Measurements from ENCODE around the gene PSMA7. TPM values are rescaled to one million over a fixed set of nuclear protein-coding genes. Genes with fewer than 3 reads are reported as not detected.
A peak's percentile ranks its signal among the peaks of the same experiment; 100 is the strongest.

The PSMA7 gene
- total RNA-seq, 1 donor from 2014 or later, result 289 TPM

DNA sequence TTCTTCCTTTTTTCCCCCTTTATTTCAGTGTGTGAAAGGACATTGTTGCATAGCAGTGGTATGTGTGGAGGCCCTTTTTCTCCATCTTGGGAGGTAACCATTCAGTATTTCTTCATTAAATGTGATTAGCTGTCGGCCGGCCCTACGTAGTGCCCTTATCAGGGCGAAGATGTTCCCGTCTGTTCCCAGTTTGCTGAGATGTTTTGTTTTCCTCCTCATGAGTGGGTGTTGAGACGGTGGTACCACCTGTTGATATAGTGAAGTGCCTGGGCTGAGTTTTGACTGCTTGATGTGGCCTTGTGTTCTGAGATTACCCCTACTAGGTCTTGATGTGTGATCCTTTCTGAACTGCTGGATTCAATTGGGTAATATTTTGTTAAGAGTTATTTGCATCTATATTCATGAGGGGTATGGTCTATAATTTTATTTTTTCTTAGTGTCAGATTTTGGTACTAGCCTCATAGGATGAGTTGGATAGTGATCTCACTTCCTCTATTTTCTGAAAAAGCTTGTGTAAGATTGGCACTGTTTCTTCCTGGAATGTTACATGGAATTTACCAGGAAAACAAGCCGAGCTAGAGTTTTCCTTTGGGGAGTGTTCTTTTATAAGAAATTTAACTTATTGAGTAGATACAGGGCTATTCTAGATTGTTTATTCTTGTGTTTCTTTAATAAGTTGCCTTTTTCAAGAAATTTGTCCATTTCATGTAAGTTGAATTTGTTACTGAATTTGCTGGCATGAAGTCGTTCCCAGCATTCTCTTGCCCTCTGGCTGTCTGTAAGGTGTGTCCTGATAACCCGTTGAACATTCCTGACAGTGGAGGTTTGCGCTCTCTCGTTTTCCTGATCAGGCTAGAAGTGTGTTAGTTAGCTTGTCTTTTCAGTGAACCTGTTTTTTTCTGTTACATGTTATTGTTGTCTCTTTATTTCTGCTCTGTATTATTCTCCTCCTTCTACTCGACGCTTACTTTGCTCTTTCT lies 44.0 kb upstream of the PSMA7 start:
- Mint-ChIP-seq H3K4me3 (ENCODE audit: unreplicated experiment) (no peak overlapping the region), H3K4me1 (ENCODE audit: low read depth, unreplicated experiment) (peaks cover 19% of the 10 kb centered on the region), H3K9me3 (ENCODE audit: unreplicated experiment) (peaks cover 4% of the 10 kb centered on the region), H3K27ac (ENCODE audit: unreplicated experiment) (no peak overlapping the region), H3K36me3 (ENCODE audit: unreplicated experiment) (no peaks in the 10 kb centered on the region), H3K27me3 (ENCODE audit: unreplicated experiment) (peaks cover 2% of the 10 kb centered on the region)
- DNase-seq, result no peak
- TF ChIP-seq, protein P1, sequence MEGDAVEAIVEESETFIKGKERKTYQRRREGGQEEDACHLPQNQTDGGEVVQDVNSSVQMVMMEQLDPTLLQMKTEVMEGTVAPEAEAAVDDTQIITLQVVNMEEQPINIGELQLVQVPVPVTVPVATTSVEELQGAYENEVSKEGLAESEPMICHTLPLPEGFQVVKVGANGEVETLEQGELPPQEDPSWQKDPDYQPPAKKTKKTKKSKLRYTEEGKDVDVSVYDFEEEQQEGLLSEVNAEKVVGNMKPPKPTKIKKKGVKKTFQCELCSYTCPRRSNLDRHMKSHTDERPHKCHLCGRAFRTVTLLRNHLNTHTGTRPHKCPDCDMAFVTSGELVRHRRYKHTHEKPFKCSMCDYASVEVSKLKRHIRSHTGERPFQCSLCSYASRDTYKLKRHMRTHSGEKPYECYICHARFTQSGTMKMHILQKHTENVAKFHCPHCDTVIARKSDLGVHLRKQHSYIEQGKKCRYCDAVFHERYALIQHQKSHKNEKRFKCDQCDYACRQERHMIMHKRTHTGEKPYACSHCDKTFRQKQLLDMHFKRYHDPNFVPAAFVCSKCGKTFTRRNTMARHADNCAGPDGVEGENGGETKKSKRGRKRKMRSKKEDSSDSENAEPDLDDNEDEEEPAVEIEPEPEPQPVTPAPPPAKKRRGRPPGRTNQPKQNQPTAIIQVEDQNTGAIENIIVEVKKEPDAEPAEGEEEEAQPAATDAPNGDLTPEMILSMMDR (IDR thresholded peaks at IDR 0.05; ENCODE audit: partially characterized antibody, unreplicated experiment), result no peak

DNA sequence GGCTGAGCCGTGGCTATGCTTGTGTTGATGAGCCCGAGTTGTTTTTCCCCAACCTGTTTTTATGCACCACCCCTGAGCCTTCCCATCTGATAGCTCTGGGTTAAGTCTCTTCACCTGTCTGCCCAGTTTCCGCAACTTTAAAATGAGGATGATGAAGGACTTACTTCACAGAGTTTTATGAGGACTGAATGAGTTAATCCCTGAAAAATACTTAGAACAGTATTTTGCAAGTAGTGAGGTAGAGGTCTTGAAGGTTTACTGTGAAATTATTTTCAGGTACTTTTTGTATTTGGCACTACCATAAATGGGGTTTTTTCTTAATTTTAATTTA lies 42.9 kb upstream of the PSMA7 start:
- H3K27ac Mint-ChIP-seq (ENCODE audit: unreplicated experiment), result no peak overlapping the region
- TF ChIP-seq, protein P1 (IDR thresholded peaks at IDR 0.05; ENCODE audit: partially characterized antibody, unreplicated experiment), result no peak
- H3K9me3 Mint-ChIP-seq (ENCODE audit: unreplicated experiment), result peaks cover 4% of the 10 kb centered on the region
- H3K27me3 Mint-ChIP-seq (ENCODE audit: unreplicated experiment), result peaks cover 2% of the 10 kb centered on the region
- DNase-seq, result no peak
- H3K4me1 Mint-ChIP-seq (ENCODE audit: low read depth, unreplicated experiment), result peaks cover 16% of the 10 kb centered on the region
- no peak overlapping the region for H3K4me3 Mint-ChIP-seq (ENCODE audit: unreplicated experiment)
- H3K36me3 Mint-ChIP-seq (ENCODE audit: unreplicated experiment), result no peaks in the 10 kb centered on the region

DNA sequence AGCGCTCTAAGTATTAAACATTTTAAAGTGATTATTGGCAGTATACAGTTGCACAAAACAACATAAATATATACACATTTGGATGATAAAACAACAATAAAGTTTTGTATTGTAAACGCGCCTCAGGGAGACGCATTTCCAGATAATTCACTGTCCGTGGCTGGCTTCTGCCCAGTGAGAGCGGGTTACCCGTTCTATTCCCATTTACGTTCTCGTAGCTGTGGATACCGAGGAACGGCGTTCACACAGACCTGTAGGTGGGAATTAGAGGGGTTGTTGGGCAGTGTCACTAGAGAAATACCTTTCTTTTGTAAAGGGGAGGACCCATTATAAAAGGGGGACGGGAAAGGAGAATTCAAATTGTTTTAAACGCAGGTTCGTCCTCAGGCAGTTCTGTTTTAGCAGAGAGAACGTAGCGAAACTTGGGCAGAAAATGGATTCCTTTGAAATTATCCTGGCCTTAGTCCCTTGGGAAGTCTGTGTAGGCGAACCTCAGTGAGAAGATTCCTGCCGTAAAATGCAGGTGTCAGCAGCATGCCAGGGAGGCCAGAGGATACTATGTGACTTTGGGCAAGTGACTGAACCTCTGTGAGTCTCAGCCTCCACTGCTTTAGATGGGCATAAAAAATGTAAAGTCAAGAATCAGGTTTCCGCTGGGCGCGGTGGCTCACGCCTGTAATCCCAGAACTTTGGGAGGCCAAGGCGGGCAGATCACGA lies 40.4 kb upstream of the PSMA7 start:
- TF ChIP-seq, protein P1 (IDR thresholded peaks at IDR 0.05; ENCODE audit: partially characterized antibody, unreplicated experiment), result no peak
- peak; percentile 7 for DNase-seq
- peaks cover 4% of the 10 kb centered on the region for H3K9me3 Mint-ChIP-seq (ENCODE audit: unreplicated experiment)
- peaks cover 15% of the 10 kb centered on the region for H3K4me1 Mint-ChIP-seq (ENCODE audit: low read depth, unreplicated experiment)
- peak overlapping the region; percentile 96 for H3K4me3 Mint-ChIP-seq (ENCODE audit: unreplicated experiment)
- no peaks in the 10 kb centered on the region for H3K36me3 Mint-ChIP-seq (ENCODE audit: unreplicated experiment)
- peak overlapping the region; percentile 81 for H3K27ac Mint-ChIP-seq (ENCODE audit: unreplicated experiment)
- peaks cover 2% of the 10 kb centered on the region for H3K27me3 Mint-ChIP-seq (ENCODE audit: unreplicated experiment)

DNA sequence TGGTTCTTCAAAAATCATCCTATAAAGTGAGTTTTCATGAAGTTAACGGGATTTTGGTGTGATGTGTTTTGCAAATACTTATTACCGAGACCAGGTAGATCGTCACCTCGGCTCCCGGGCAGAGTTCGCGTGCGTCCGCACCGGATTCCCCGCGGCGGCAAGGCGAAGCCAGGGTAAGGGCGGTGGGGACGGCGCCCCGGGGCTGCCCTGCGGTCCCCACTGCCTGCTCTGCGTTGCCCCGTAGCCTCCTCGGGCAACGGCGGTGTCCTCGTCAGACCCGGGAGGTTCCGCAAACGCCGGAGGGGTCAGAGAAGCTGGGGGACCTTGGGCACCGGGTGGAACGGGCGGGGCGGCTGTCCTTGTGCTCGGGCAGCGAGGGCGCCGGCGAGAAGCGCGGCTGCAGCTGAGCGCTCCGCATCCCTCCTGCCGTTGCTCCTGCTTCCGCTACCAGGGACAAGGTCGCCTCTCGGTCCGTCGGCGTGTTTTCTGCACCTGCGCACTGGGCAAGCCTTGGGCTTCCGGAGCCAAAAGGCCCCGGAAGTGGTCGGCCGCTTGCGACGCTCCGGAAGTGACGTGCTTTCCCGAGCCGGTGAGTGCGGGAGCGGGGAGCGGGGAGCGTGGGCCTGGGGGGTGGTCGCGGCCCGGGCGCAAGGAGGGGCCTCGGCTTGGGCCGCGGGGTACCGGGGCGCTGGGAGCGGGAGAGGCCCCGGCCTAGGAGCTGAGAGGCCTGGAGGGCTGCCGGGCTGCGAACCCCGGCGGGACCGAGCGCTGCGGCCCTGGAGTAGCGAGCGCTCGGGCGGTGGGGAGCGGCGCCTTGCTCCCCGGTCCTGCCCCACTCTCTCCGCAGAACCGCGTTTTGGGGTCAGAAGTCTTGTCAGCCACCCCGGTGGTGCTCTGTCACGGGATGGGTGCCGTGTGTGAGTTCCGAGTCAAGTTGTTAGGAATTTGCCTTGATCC lies 39.6 kb upstream of the PSMA7 start, which contains the start of gene MTG2:
MTG2 (plus strand) TSS at position 560 of the 957 bp plus-strand sequence. CDS start 10,393 bp downstream, outside the sequence.
- DNase-seq, result peak; percentile 96
- no peaks in the 10 kb centered on the region for H3K36me3 Mint-ChIP-seq (ENCODE audit: unreplicated experiment)
- peak within 1 kb of the TSS; percentile 96 for H3K4me3 Mint-ChIP-seq (ENCODE audit: unreplicated experiment)
- peak within 1 kb of the TSS; percentile 85 for H3K27ac Mint-ChIP-seq (ENCODE audit: unreplicated experiment)
- TF ChIP-seq, protein P1 (IDR thresholded peaks at IDR 0.05; ENCODE audit: partially characterized antibody, unreplicated experiment), result no peak
- H3K27me3 Mint-ChIP-seq (ENCODE audit: unreplicated experiment), result peaks cover 2% of the 10 kb centered on the region
- peaks cover 4% of the 10 kb centered on the region for H3K9me3 Mint-ChIP-seq (ENCODE audit: unreplicated experiment)
- peaks cover 15% of the 10 kb centered on the region for H3K4me1 Mint-ChIP-seq (ENCODE audit: low read depth, unreplicated experiment)
